ENCODE results near the gene ANO3.

GRCh38 chr11:26700574-26701235, 368.8 kb downstream of the ANO3 start:
- TF ChIP-seq POLR2A (IDR thresholded peaks at IDR 0.05) (no peak), CTCF (IDR thresholded peaks at IDR 0.05) (no peak)

Measured in thyroid gland (tissue), 4 donors.